ENCODE measurements around the gene PARP15. TPM values are rescaled to one million over a fixed set of nuclear protein-coding genes. Genes with fewer than 3 reads are reported as not detected.

PARP15 gene
- total RNA-seq (ENCODE audit: unreplicated experiment), result 0.29 TPM
- long read RNA-seq, result 0 reads

DNA sequence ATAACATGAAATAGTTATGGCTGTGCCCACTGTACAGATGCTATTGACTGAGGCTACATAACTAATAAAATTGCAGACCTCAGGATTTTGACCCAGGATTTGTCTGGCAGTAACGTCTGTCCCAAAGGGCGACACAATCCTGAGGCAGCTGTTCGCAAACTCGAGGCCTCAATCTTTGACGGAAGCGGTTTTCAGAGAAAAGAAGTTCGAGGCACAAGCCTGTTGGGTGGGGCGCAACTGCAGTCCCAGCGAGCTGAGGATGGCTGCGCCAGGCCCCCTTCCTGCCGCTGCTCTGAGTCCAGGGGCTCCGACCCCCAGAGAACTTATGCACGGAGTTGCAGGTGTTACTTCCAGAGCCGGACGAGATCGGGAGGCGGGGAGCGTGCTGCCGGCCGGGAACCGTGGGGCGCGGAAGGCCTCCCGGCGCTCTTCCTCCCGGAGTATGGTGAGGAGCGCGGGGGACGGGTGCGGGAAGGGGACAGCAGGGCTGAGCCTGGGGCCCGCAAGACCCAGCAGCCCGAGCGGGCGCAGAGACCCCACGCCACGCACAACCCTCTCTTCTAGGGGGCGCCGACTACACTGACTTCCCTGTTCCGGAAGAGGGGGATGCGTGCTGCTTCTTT is at the start of gene PARP15:
TSS of gene PARP15 (plus strand) at position 242 of the 623 bp plus-strand sequence. CDS start at position 260, 18 bp downstream.
- peak within 1 kb of the TSS; percentile 83 for H3K4me3 Mint-ChIP-seq (ENCODE audit: unreplicated experiment)
- peaks cover 8% of the 10 kb centered on the region for H3K9me3 Mint-ChIP-seq (ENCODE audit: unreplicated experiment)
- peaks cover 13% of the 10 kb centered on the region for H3K36me3 Mint-ChIP-seq (ENCODE audit: unreplicated experiment)
- no peak for DNase-seq
- H3K27ac Mint-ChIP-seq (ENCODE audit: unreplicated experiment), result no peak within 1 kb of the TSS
- H3K4me1 Mint-ChIP-seq (ENCODE audit: low read depth, unreplicated experiment), result peaks cover 2% of the 10 kb centered on the region
- no peaks in the 10 kb centered on the region for H3K27me3 Mint-ChIP-seq (ENCODE audit: unreplicated experiment)
- TF ChIP-seq, protein P1, sequence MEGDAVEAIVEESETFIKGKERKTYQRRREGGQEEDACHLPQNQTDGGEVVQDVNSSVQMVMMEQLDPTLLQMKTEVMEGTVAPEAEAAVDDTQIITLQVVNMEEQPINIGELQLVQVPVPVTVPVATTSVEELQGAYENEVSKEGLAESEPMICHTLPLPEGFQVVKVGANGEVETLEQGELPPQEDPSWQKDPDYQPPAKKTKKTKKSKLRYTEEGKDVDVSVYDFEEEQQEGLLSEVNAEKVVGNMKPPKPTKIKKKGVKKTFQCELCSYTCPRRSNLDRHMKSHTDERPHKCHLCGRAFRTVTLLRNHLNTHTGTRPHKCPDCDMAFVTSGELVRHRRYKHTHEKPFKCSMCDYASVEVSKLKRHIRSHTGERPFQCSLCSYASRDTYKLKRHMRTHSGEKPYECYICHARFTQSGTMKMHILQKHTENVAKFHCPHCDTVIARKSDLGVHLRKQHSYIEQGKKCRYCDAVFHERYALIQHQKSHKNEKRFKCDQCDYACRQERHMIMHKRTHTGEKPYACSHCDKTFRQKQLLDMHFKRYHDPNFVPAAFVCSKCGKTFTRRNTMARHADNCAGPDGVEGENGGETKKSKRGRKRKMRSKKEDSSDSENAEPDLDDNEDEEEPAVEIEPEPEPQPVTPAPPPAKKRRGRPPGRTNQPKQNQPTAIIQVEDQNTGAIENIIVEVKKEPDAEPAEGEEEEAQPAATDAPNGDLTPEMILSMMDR (IDR thresholded peaks at IDR 0.05; ENCODE audit: partially characterized antibody, unreplicated experiment), result no peak

DNA sequence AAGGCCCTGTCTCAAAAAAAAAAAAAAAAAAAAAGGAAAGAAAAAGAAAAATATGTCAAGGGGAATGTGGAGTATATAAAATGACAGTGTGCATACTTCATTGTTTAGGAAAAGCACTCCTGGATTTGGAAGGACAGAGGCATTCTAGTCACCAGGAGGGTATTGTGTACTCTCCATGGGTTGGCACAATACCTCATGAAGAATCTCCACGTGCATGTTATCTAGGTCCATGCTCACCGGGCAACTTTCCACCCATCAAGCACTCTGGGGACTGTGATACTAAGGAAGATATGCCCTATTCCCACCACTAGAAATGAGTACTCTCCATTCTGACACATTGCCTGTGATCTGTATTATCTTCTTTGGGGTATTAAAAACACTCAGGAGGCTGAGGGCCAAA is 47.3 kb upstream of the PARP15 start:
- DNase-seq, result no peak
- TF ChIP-seq, protein P1 (IDR thresholded peaks at IDR 0.05; ENCODE audit: partially characterized antibody, unreplicated experiment), result no peak
- H3K27ac Mint-ChIP-seq (ENCODE audit: unreplicated experiment), result no peak overlapping the region
- H3K27me3 Mint-ChIP-seq (ENCODE audit: unreplicated experiment), result peaks cover 3% of the 10 kb centered on the region
- H3K4me3 Mint-ChIP-seq (ENCODE audit: unreplicated experiment), result no peak overlapping the region
- no peaks in the 10 kb centered on the region for H3K36me3 Mint-ChIP-seq (ENCODE audit: unreplicated experiment)
- H3K9me3 Mint-ChIP-seq (ENCODE audit: unreplicated experiment), result no peaks in the 10 kb centered on the region
- H3K4me1 Mint-ChIP-seq (ENCODE audit: low read depth, unreplicated experiment), result no peaks in the 10 kb centered on the region

DNA sequence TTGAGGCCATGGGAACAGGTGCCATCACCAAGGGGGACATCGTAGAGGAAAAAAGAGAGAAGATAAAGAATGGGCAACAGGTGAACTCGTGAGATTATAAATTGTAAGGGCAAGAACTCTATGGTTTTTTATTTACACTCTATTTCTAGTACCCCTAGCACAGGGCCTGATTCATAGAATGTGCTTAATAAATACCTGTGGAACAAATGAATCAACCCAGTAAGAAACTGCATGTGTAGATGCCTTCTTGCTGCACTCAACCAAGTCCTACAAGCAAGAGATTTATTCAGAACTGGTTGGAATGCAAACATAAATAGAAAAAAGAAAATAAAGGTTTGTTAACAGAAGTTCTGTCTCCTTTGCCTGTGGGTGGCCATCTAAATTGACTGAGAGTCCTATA is 44.0 kb upstream of the PARP15 start:
- Mint-ChIP-seq H3K4me3 (ENCODE audit: unreplicated experiment) (no peak overlapping the region), H3K4me1 (ENCODE audit: low read depth, unreplicated experiment) (no peaks in the 10 kb centered on the region), H3K27me3 (ENCODE audit: unreplicated experiment) (peaks cover 3% of the 10 kb centered on the region), H3K27ac (ENCODE audit: unreplicated experiment) (no peak overlapping the region), H3K9me3 (ENCODE audit: unreplicated experiment) (no peaks in the 10 kb centered on the region), H3K36me3 (ENCODE audit: unreplicated experiment) (no peaks in the 10 kb centered on the region)
- TF ChIP-seq, protein P1 (IDR thresholded peaks at IDR 0.05; ENCODE audit: partially characterized antibody, unreplicated experiment), result no peak
- DNase-seq, result no peak

DNA sequence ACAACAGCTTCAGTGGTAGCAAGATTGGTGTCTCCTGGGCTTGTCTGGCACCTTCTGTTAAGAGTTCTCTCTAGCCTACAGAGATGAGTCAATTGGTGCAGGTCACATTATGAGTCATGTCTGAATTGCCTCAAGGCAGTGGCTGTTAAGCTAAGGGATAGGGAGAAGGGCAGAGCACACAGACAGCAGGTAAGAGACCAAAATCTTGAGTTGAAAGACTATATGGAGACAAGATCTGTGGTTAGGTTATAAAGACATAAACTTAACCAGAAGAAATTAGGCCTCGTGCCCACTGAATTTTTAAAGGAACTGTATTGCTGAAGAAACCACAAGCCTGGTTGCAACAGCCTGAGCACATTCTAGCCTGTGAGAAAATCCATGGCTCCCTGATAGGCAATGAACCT is 43.5 kb upstream of the PARP15 start:
- DNase-seq, result no peak
- Mint-ChIP-seq H3K27me3 (ENCODE audit: unreplicated experiment) (peaks cover 3% of the 10 kb centered on the region), H3K36me3 (ENCODE audit: unreplicated experiment) (no peaks in the 10 kb centered on the region), H3K9me3 (ENCODE audit: unreplicated experiment) (no peaks in the 10 kb centered on the region), H3K27ac (ENCODE audit: unreplicated experiment) (no peak overlapping the region), H3K4me3 (ENCODE audit: unreplicated experiment) (no peak overlapping the region), H3K4me1 (ENCODE audit: low read depth, unreplicated experiment) (no peaks in the 10 kb centered on the region)
- TF ChIP-seq, protein P1 (IDR thresholded peaks at IDR 0.05; ENCODE audit: partially characterized antibody, unreplicated experiment), result no peak

DNA sequence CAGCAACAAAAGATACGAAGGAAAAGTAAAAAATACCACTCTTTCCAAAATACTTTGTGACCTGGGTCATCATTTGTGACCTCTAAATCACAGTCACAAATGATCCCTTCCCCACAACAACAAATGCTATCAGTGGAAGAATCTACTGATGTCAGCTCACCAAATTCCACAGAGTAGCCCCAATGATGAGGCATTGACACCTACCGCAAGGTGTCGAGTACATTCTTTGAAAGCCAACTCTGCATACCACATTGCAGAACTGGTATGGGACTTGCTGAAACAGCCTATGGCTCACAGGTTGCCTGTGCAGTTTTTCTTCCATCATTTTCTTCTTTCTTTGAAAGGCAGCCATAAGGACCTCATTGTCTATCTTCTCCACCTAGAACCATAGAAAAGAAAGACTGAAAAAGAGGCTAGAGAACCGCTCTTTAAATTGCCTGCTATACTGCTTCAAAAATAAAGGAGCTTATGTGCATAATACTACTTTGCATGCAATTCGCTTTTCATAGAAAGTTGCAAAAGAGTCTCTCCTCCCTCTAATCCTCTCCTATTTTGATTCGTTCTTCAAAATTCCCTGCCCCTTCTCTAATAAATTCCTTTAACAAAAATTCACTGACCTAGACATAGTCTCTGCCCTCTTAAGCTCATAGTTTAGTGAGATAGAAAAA is 41.4 kb upstream of the PARP15 start:
- TF ChIP-seq, protein P1 (IDR thresholded peaks at IDR 0.05; ENCODE audit: partially characterized antibody, unreplicated experiment), result no peak
- Mint-ChIP-seq H3K9me3 (ENCODE audit: unreplicated experiment) (no peaks in the 10 kb centered on the region), H3K4me3 (ENCODE audit: unreplicated experiment) (no peak overlapping the region), H3K27me3 (ENCODE audit: unreplicated experiment) (peaks cover 6% of the 10 kb centered on the region), H3K36me3 (ENCODE audit: unreplicated experiment) (no peaks in the 10 kb centered on the region), H3K27ac (ENCODE audit: unreplicated experiment) (no peak overlapping the region), H3K4me1 (ENCODE audit: low read depth, unreplicated experiment) (no peaks in the 10 kb centered on the region)
- DNase-seq, result no peak
